OCI-LY7 (cell line): ENCODE data around the gene CCDC74A. TPM values are rescaled to one million over a fixed set of nuclear protein-coding genes. Genes with fewer than 3 reads are reported as not detected.
"Not testable (repeated sequence)": the region's sequence is repeated elsewhere in the genome, so short reads cannot be mapped to it uniquely, and the experiment has no call there.

Experiments
- Bru-seq: library from RNA; stranded (reverse); fragments of 400-500 nt; gene quantifications from one replicate; lab custom pipeline; 2021; lab: Mats Ljungman, UMichigan
- BruChase-seq, 2 experiments: library from RNA; stranded (reverse); fragments of 400-500 nt; gene quantifications; one replicate each; lab custom pipeline; 2021; lab: Mats Ljungman, UMichigan
- BruUV-seq: library from RNA; stranded (reverse); fragments of 400-500 nt; replicated peaks from 2 replicates; lab custom pipeline; 2021; lab: Mats Ljungman, UMichigan
- CTCF ChIA-PET: fragments of 300-600 bp; sonication (Branson Sonifier 250); formaldehyde crosslinking; loops from one replicate; lab custom pipeline; 2022; ENCODE audit warnings: antibody characterized with exemption; ENCODE audit not compliant: unreplicated experiment; lab: Charles Lee
- POLR2A ChIA-PET: fragments of 300-600 bp; sonication (Branson Sonifier 250); formaldehyde crosslinking; loops from one replicate; lab custom pipeline; 2022; ENCODE audit warnings: antibody characterized with exemption; lab: Charles Lee
- DNase-seq: peaks from one replicate; pipeline ENCODE4 v3.0.0-alpha.2; 2015; ENCODE audit warnings: low spot score
- H2AFZ ChIP-seq: fragments of 200-600 bp; sonication (generic), shearing (Covaris generic); 2 replicates; pipeline ENCODE4 v1.6.1; 2014; ENCODE audit warnings: mild to moderate bottlenecking, antibody characterized with exemption, low read length, moderate library complexity
- H3K27ac ChIP-seq: fragments of 200-600 bp; sonication (generic); 2 replicates; pipeline ENCODE4 v1.5.1; 2014; ENCODE audit warnings: mixed run types, low read depth, mild to moderate bottlenecking, moderate library complexity, low read length, inconsistent platforms; ENCODE audit not compliant: poor library complexity, severe bottlenecking
- H3K36me3 ChIP-seq: fragments of 200-600 bp; sonication (generic); 2 replicates; pipeline ENCODE4 v1.6.1; 2014; ENCODE audit warnings: mild to moderate bottlenecking, antibody characterized with exemption, low read length, moderate library complexity, mixed read lengths; ENCODE audit not compliant: insufficient read depth
- H3K4me1 ChIP-seq: fragments of 200-600 bp; sonication (generic); 2 replicates; pipeline ENCODE4 v1.5.1; 2014; ENCODE audit warnings: mild to moderate bottlenecking, low read length; ENCODE audit not compliant: insufficient read depth, poor library complexity, severe bottlenecking
- H3K4me2 ChIP-seq: fragments of 200-600 bp; sonication (generic); 2 replicates; pipeline ENCODE4 v1.6.1; 2014; ENCODE audit warnings: mild to moderate bottlenecking, low read length
- H3K4me3 ChIP-seq: fragments of 200-600 bp; sonication (generic); 2 replicates; pipeline ENCODE4 v1.5.1; 2014; ENCODE audit warnings: mild to moderate bottlenecking, low read depth, low read length; ENCODE audit not compliant: poor library complexity, severe bottlenecking
- H3K79me2 ChIP-seq: fragments of 200-600 bp; sonication (generic); 2 replicates; pipeline ENCODE4 v1.6.1; 2016; ENCODE audit warnings: low read depth, mild to moderate bottlenecking, low read length, moderate library complexity, mixed read lengths; ENCODE audit not compliant: insufficient read depth
- H3K9me2 ChIP-seq: fragments of 200-600 bp; sonication (generic); 2 replicates; pipeline ENCODE4 v1.6.1; 2016; ENCODE audit warnings: mild to moderate bottlenecking, low read length, mixed read lengths; ENCODE audit not compliant: insufficient read depth
- H3K9me3 ChIP-seq: fragments of 200-600 bp; sonication (generic); 2 replicates; pipeline ENCODE4 v1.6.1; 2014; ENCODE audit warnings: mild to moderate bottlenecking, mixed run types, low read length, mixed read lengths
- H4K20me1 ChIP-seq: fragments of 200-600 bp; sonication (generic); 2 replicates; pipeline ENCODE4 v1.6.1; 2014; ENCODE audit warnings: mild to moderate bottlenecking, antibody characterized with exemption, low read length, moderate library complexity, mixed read lengths; ENCODE audit not compliant: insufficient read depth
- intact Hi-C: fragments of 100-400 bp; cut with micrococcal nuclease; formaldehyde crosslinking; loops from one replicate; pipeline ENCODE4 v1.10.0; 2022; ENCODE audit not compliant: unreplicated experiment
- long read RNA-seq: library from polyadenylated mRNA; stranded (forward); transcript quantifications from one replicate; pipeline ENCODE4 v2.0.0, GENCODE V29; 2022
- total RNA-seq, 2 experiments: library from RNA; depleted of rRNA in 1 of 2; stranded (reverse); fragments of >200 nt in 1 of 2; shearing (Covaris generic) in 1 of 2; gene quantifications; 2 replicates each; pipeline ENCODE4 v1.2.3, GENCODE V29; 2014 to 2022

The CCDC74A gene
- 57.4 and 60.7 TPM in 2 replicates for total RNA-seq (2014; rRNA removed; shearing (Covaris generic))
- 27.1 and 40.2 TPM in 2 replicates for total RNA-seq (2022)
- Bru-seq, nascent RNA: percentile 45 among the genes with signal in this experiment
- BruChase-seq, experiment 1, labeled RNA remaining after a 6-hour chase: percentile 54 among the genes with signal in this experiment
- BruChase-seq, experiment 2, labeled RNA remaining after a 2-hour chase: percentile 54 among the genes with signal in this experiment
- long read RNA-seq, transcript CCDC74A-201 (8 exons, 1,543 nt): minor isoform, 16 of 83 reads
- long read RNA-seq, transcript CCDC74A-202 (8 exons, 1,298 nt): major isoform, 18 of 83 reads
- long read RNA-seq, partial matches to known transcripts: 5 of 83 reads
- long read RNA-seq, other reads (novel, unspliced or antisense): 44 of 83 reads

GRCh38 chr2:131527131-131528001 lies at the start of gene CCDC74A:
Gene CCDC74A (plus strand): TSS chr2:131527888. CDS start chr2:131527971, 83 bp downstream.
- TSS peak; percentile 86 for BruUV-seq

GRCh38 chr2:131478074-131478849 lies 49.4 kb upstream of the CCDC74A start:
- DNase-seq, H3K4me1 ChIP-seq, H2AFZ ChIP-seq, H3K9me3 ChIP-seq, H3K36me3 ChIP-seq, H3K9me2 ChIP-seq, H4K20me1 ChIP-seq, BruUV-seq, H3K4me2 ChIP-seq, intact Hi-C loops, H3K4me3 ChIP-seq, POLR2A ChIA-PET, H3K79me2 ChIP-seq, H3K27ac ChIP-seq, CTCF ChIA-PET: not testable (repeated sequence)

More at GRCh38 chr2:131527131-131528001, at the start of gene CCDC74A:
- H3K9me3 ChIP-seq, H3K79me2 ChIP-seq, H3K36me3 ChIP-seq, H3K9me2 ChIP-seq, POLR2A ChIA-PET, CTCF ChIA-PET, H4K20me1 ChIP-seq: not testable (repeated sequence)
- Histone ChIP-seq H2AFZ (peak within 1 kb of the TSS; percentile 80; the same call in 1 of the 2 replicates), H3K4me2 (peak within 1 kb of the TSS; percentile 67), H3K4me1 (peaks cover 21% of the 10 kb centered on the region), H3K27ac (peak within 1 kb of the TSS; percentile 44), H3K4me3 (peak within 1 kb of the TSS; percentile 67)
- intact Hi-C loops: loop anchor here (2.0 to 10.0 kb wide), 3 partner anchors 35 to 147 kb away; partner anchors contain the start of gene MZT2A
- DNase-seq: peak; percentile 77

- H3K4me3 ChIP-seq, H2AFZ ChIP-seq, intact Hi-C loops, H3K9me3 ChIP-seq, H4K20me1 ChIP-seq, H3K27ac ChIP-seq, POLR2A ChIA-PET, CTCF ChIA-PET, H3K79me2 ChIP-seq, H3K4me1 ChIP-seq, DNase-seq, H3K4me2 ChIP-seq, H3K9me2 ChIP-seq: not testable (repeated sequence)
- peaks cover 13% of the 10 kb centered on the region for H3K36me3 ChIP-seq
- BruUV-seq: TSS peak; percentile 29
Observed at GRCh38 chr2:131478850-131479461, 48.7 kb upstream of the CCDC74A start.

- DNase-seq, H3K27ac ChIP-seq, H3K9me3 ChIP-seq, H3K4me3 ChIP-seq, H3K4me1 ChIP-seq, H3K9me2 ChIP-seq, CTCF ChIA-PET, H3K4me2 ChIP-seq, BruUV-seq, H2AFZ ChIP-seq, H3K79me2 ChIP-seq, H4K20me1 ChIP-seq, POLR2A ChIA-PET, intact Hi-C loops: not testable (repeated sequence)
- peaks cover 22% of the 10 kb centered on the region for H3K36me3 ChIP-seq
Observed at GRCh38 chr2:131480351-131480750, 47.3 kb upstream of the CCDC74A start.

GRCh38 chr2:131482506-131483155 lies 45.1 kb upstream of the CCDC74A start:
- H3K9me2 ChIP-seq, intact Hi-C loops, H3K4me2 ChIP-seq, H4K20me1 ChIP-seq, BruUV-seq, H2AFZ ChIP-seq, H3K9me3 ChIP-seq, DNase-seq, H3K4me1 ChIP-seq, H3K4me3 ChIP-seq, CTCF ChIA-PET, H3K27ac ChIP-seq: not testable (repeated sequence)
- Histone ChIP-seq H3K79me2 (peaks cover 11% of the 10 kb centered on the region; the same call in 1 of the 2 replicates), H3K36me3 (peaks cover 32% of the 10 kb centered on the region)
- POLR2A ChIA-PET: interaction anchor here (1.5 kb wide), 1 partner anchor 10 kb away, joined by 3 read pairs; no protein-coding TSS in a partner anchor
